HG03439 (cell line): ENCODE measurements around the gene GPR32.
"Not testable (repeated sequence)": the region's sequence is repeated elsewhere in the genome, so short reads cannot be mapped to it uniquely, and the experiment has no call there.

ENCODE experiments used
- ATAC-seq: cut with Tn5 transposase; IDR thresholded peaks from one replicate; pipeline ENCODE4 v1.9.1; 2021; ENCODE audit warnings: mild to moderate bottlenecking, moderate library complexity; ENCODE audit not compliant: unreplicated experiment

The GPR32 gene

GRCh38 chr19:50779504-50780457, 9.5 kb downstream of the GPR32 start:
- no peak for ATAC-seq

GRCh38 chr19:50780753-50781435, 10.6 kb downstream of the GPR32 start:
- no peak for ATAC-seq

GRCh38 chr19:50783848-50784152, 13.5 kb downstream of the GPR32 start:
- ATAC-seq, result not testable (repeated sequence)

- no peak for ATAC-seq
These were observed 14.4 kb downstream of the GPR32 start for GRCh38 chr19:50784710-50785109.

- no peak for ATAC-seq
These were observed 15.1 kb downstream of the GPR32 start for GRCh38 chr19:50785329-50785728.

- ATAC-seq, result no peak
These were observed 20.1 kb downstream of the GPR32 start, which contains the start of gene ACP4 for GRCh38 chr19:50790396-50790795. ACP4 (plus strand) TSS chr19:50790415; CDS start chr19:50790415, 0 bp downstream.

GRCh38 chr19:50790922-50791467, 20.7 kb downstream of the GPR32 start:
- no peak for ATAC-seq

GRCh38 chr19:50791594-50792271, 21.5 kb downstream of the GPR32 start:
- no peak for ATAC-seq

- no peak for ATAC-seq
These were observed 22.3 kb downstream of the GPR32 start for GRCh38 chr19:50792272-50793250.

- no peak for ATAC-seq
These were observed 23.3 kb downstream of the GPR32 start for GRCh38 chr19:50793558-50794065.

- no peak for ATAC-seq
These were observed 24.0 kb downstream of the GPR32 start for GRCh38 chr19:50794074-50794875.

- ATAC-seq, result no peak
These were observed 24.8 kb downstream of the GPR32 start for GRCh38 chr19:50794876-50795663.

- ATAC-seq, result no peak
These were observed 25.4 kb downstream of the GPR32 start for GRCh38 chr19:50795664-50796073.

- ATAC-seq, result no peak
These were observed 25.9 kb downstream of the GPR32 start for GRCh38 chr19:50796128-50796633.

GRCh38 chr19:50796634-50797428, 26.6 kb downstream of the GPR32 start:
- no peak for ATAC-seq

GRCh38 chr19:50797429-50797780, 27.1 kb downstream of the GPR32 start:
- ATAC-seq, result no peak
